HepG2 (cell line): ENCODE measurements around the gene SGPP1. TPM values are rescaled to one million over a fixed set of nuclear protein-coding genes. Genes with fewer than 3 reads are reported as not detected.

Source experiments
- CHCHD3 ChIP-seq: sonication (generic); formaldehyde crosslinking; IDR thresholded peaks from 2 replicates; pipeline ENCODE4 v1.8.0; 2022; ENCODE audit warnings: mild to moderate bottlenecking, missing genetic modification reagents, moderate library complexity
- DNMT1 ChIP-seq: sonication (generic); formaldehyde crosslinking; IDR thresholded peaks from 2 replicates; pipeline ENCODE4 v1.5.1; 2020; ENCODE audit warnings: mild to moderate bottlenecking, missing genetic modification reagents
- HMGXB3 ChIP-seq: sonication (generic); formaldehyde crosslinking; IDR thresholded peaks from 2 replicates; pipeline ENCODE4 v1.4.0; 2020; ENCODE audit warnings: missing genetic modification reagents, borderline replicate concordance
- IRF1 ChIP-seq: sonication (generic); formaldehyde crosslinking; IDR thresholded peaks from 2 replicates; pipeline ENCODE4 v1.4.0; 2020; ENCODE audit warnings: low read depth, mild to moderate bottlenecking, missing genetic modification reagents
- KDM2A ChIP-seq: sonication (generic); formaldehyde crosslinking; IDR thresholded peaks from 2 replicates; pipeline ENCODE4 v1.4.0; 2020; ENCODE audit warnings: low read depth, missing genetic modification reagents, borderline replicate concordance
- NFATC3 ChIP-seq: sonication (generic); formaldehyde crosslinking; IDR thresholded peaks from 2 replicates; pipeline ENCODE4 v1.5.1; 2020; ENCODE audit warnings: mild to moderate bottlenecking, missing genetic modification reagents
- NR2F2 ChIP-seq: IDR thresholded peaks from 2 replicates; pipeline ENCODE4 v1.6.1; 2012; ENCODE audit warnings: low read depth, inconsistent platforms, borderline replicate concordance
- RNF219 ChIP-seq: sonication (generic); formaldehyde crosslinking; IDR thresholded peaks from 2 replicates; pipeline ENCODE4 v1.5.0; 2020; ENCODE audit warnings: mild to moderate bottlenecking, missing genetic modification reagents
- SMARCE1 ChIP-seq: fragments of 450-650 bp; IDR thresholded peaks from 2 replicates; pipeline ENCODE4 v1.6.1; 2017; ENCODE audit warnings: borderline replicate concordance
- TAF15 ChIP-seq: fragments of 200-400 bp; formaldehyde crosslinking; IDR thresholded peaks from one replicate; pipeline ENCODE4 v1.6.1; 2018; ENCODE audit warnings: mild to moderate bottlenecking, low read depth, low read length; ENCODE audit not compliant: poor library complexity, severe bottlenecking
- TBL1XR1 ChIP-seq: fragments of 150-350 bp; IDR thresholded peaks from 2 replicates; pipeline ENCODE4 v1.6.1; 2014; ENCODE audit warnings: borderline replicate concordance, low read length; ENCODE audit not compliant: partially characterized antibody
- TP53 ChIP-seq: sonication (generic); formaldehyde crosslinking; conservative IDR thresholded peaks from 2 replicates; pipeline ENCODE4 v1.4.0; 2020; ENCODE audit warnings: missing genetic modification reagents
- ZFX ChIP-seq: sonication (generic); formaldehyde crosslinking; IDR thresholded peaks from 2 replicates; pipeline ENCODE4 v1.4.0; 2020; ENCODE audit warnings: mild to moderate bottlenecking, low read depth, missing genetic modification reagents, moderate library complexity
- ZIK1 ChIP-seq: sonication (generic); formaldehyde crosslinking; IDR thresholded peaks from 2 replicates; pipeline ENCODE4 v1.5.0; 2020; ENCODE audit warnings: mild to moderate bottlenecking, low read depth, missing genetic modification reagents, borderline replicate concordance
- ZMAT3 ChIP-seq: sonication (generic); formaldehyde crosslinking; conservative IDR thresholded peaks from 2 replicates; pipeline ENCODE4 v1.7.0; 2021; ENCODE audit warnings: missing genetic modification reagents
- ZNF331 ChIP-seq: sonication (generic); formaldehyde crosslinking; IDR thresholded peaks from 2 replicates; pipeline ENCODE4 v1.4.0; 2020; ENCODE audit warnings: missing genetic modification reagents
- ZNF431 ChIP-seq: sonication (generic); formaldehyde crosslinking; IDR thresholded peaks from 2 replicates; pipeline ENCODE4 v1.9.0; 2022; ENCODE audit warnings: missing genetic modification reagents, low read depth, mild to moderate bottlenecking, borderline replicate concordance
- ZNF557 ChIP-seq: sonication (generic); formaldehyde crosslinking; IDR thresholded peaks from 2 replicates; pipeline ENCODE4 v1.4.0; 2020; ENCODE audit warnings: missing genetic modification reagents
- ZNF598 ChIP-seq: sonication (generic); formaldehyde crosslinking; IDR thresholded peaks from 2 replicates; pipeline ENCODE4 v1.5.1; 2020; ENCODE audit warnings: mild to moderate bottlenecking, missing genetic modification reagents, borderline replicate concordance
- ZNF709 ChIP-seq: sonication (generic); formaldehyde crosslinking; IDR thresholded peaks from 2 replicates; pipeline ENCODE4 v1.5.0; 2020; ENCODE audit warnings: mild to moderate bottlenecking, missing genetic modification reagents
- ZNF737 ChIP-seq: sonication (generic); formaldehyde crosslinking; IDR thresholded peaks from 2 replicates; pipeline ENCODE4 v1.5.0; 2020; ENCODE audit warnings: missing genetic modification reagents, mild to moderate bottlenecking, borderline replicate concordance
- ZNF788 ChIP-seq: sonication (generic); formaldehyde crosslinking; IDR thresholded peaks from 2 replicates; pipeline ENCODE4 v1.5.0; 2020; ENCODE audit warnings: mild to moderate bottlenecking, missing genetic modification reagents, borderline replicate concordance
- polyA plus RNA-seq, 8 experiments: library from polyadenylated mRNA; depleted of rRNA in 3 of 8; stranded (reverse) in 7 of 8; unstranded in 1 of 8; fragments of >200 nt; fragmentation: Illumina TruSeq in 4 of 8; extraction: Trizol in 4 of 8; gene quantifications; 2 replicates each; pipeline versions ENCODE4 v1.2.1 to v1.2.3, GENCODE V29; 2011 to 2016; ENCODE audit warnings: low read depth in 4 of 8, missing spikeins in 1 of 8, mixed read lengths in 1 of 8; ENCODE audit not compliant: insufficient read depth in 1 of 8
- total RNA-seq, 5 experiments: library from RNA; depleted of rRNA; stranded (reverse); fragments of >200 nt; fragmentation: Illumina TruSeq; extraction: Trizol; gene quantifications; 2 replicates each; pipeline ENCODE4 v1.2.3, GENCODE V29; 2016; ENCODE audit warnings: low read depth in 1 of 5

SGPP1 gene
- total and polyA plus RNA-seq, 2 of the 13 experiments (the other 11 are each of a cell fraction or from before 2014, with no cell fraction given): 6.4 to 6.8 TPM

- TF ChIP-seq ZIK1: peak; percentile 89; the same call in 1 of the 2 replicates
- TF ChIP-seq ZNF331 (CRISPR knock-in tag): peak; percentile 84
- TF ChIP-seq ZNF598 (CRISPR knock-in tag): peak; percentile 93; the same call in 1 of the 2 replicates
- peak; percentile 90 for TF ChIP-seq ZNF557 (CRISPR knock-in tag)
- peak; percentile 42; the same call in 1 of the 2 replicates for TF ChIP-seq RNF219 (CRISPR knock-in tag)
- peak; percentile 91 for TF ChIP-seq TAF15
- no peak for TF ChIP-seq IRF1 (CRISPR knock-in tag)
- peak; percentile 78; the same call in 1 of the 2 replicates for TF ChIP-seq HMGXB3 (CRISPR knock-in tag)
- peak; percentile 87 for TF ChIP-seq KDM2A
- 0 out of 2 replicates have a peak, but pooled peaks have one; percentile 76 for TF ChIP-seq CHCHD3 (CRISPR knock-in tag)
- peak; percentile 97 for TF ChIP-seq ZMAT3 (CRISPR knock-in tag)
- peak; percentile 39 for TF ChIP-seq ZNF431 (CRISPR knock-in tag)
- TF ChIP-seq DNMT1 (CRISPR knock-in tag): peak; percentile 67; the same call in 1 of the 2 replicates
- peak; percentile 90 for TF ChIP-seq ZNF788 (CRISPR knock-in tag)
- peak; percentile 26 for TF ChIP-seq TBL1XR1
- TF ChIP-seq TP53 (CRISPR knock-in tag): 0 out of 2 replicates have a peak, but pooled peaks have one; percentile 23
- TF ChIP-seq ZFX (CRISPR knock-in tag): peak; percentile 78; the same call in 1 of the 2 replicates
- TF ChIP-seq NR2F2: peak; percentile 37; the same call in 1 of the 2 replicates
- TF ChIP-seq NFATC3 (CRISPR knock-in tag): peak; percentile 77; the same call in 1 of the 2 replicates
- TF ChIP-seq ZNF709 (CRISPR knock-in tag): peak; percentile 74; the same call in 1 of the 2 replicates
- no peak for TF ChIP-seq SMARCE1
- 0 out of 2 replicates have a peak, but pooled peaks have one; percentile 57 for TF ChIP-seq ZNF737 (CRISPR knock-in tag)
These were observed 86.2 kb downstream of the SGPP1 start, which contains the start of gene WDR89 (continued) for GRCh38 chr14:63641473-63642228.
